Measurements from ENCODE around the gene SYNE2.
"Not testable (repeated sequence)": the region's sequence is repeated elsewhere in the genome, so short reads cannot be mapped to it uniquely, and the experiment has no call there.

SYNE2 gene

DNA sequence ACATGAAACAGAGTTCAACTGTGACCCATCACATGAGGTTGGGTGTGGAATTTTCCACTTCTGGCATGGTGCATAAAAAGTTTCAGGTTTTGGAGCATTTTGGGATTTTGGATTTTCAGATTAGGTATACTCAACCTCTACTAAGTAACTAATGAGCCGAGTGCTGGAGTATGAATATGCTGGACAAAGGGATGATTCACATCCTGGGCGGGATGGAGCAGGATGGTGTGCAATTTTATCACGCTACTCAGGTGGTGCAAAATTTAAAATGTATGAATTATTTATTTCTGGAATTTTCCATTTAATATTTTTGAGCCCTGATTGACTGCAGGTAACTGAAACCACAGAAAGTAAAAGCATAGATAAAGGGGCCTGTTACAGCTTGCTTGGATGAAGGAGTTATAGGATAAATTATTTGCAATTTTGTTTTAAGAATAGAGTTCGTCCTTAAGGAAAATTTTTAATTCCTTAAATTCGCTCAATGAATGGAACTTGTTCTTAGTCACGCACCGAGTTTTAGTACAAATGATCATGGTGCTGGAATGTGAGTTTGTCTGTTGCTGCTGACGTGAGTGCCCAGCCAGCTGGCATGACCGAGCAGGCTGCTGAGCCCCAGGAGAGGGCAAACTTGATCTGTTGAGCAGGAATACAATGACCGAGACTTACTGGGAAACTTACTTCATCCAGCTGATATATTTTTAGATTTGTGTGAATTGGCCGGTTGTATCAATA, 265.0 kb downstream of the SYNE2 start:
- DNase-seq (ENCODE audit: low read depth in 2 of 3, low spot score in 2 of 3): no peak

DNA sequence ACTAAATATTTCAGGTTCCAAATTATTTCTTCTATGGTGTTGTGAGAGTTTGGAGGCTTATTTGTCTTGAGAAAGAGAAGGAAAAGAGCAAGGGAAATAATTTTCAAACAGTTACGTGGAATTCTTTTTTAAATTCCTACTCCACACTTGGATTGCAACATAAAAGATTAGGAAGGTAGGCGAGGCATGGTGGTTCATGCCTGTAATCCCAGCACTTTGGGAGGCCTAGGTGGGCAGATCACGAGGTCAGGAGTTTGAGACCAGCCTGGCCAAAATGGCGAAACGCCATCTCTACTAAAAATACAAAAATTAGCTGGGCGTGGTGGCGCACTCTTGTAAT, 265.6 kb downstream of the SYNE2 start:
- DNase-seq (ENCODE audit: low read depth in 2 of 3, low spot score in 2 of 3): not testable (repeated sequence)

DNA sequence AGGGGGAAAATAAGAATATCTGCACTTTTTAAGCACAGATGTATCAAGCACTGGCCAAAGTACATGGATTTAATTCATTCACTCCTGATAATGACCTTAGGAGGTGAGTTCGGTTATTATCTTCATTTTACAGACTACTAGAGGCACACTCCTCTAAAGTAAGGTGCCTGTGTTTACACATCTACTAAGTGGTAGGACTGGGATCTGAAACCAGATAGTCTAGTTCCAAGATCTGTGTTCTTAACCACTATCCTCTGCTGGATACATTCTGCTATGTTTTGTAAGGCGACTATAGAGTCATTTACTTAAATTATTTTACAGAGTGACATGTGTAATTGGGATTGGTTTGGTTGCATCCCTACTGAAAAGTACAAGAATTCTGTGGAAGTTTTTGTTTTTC, 266.1 kb downstream of the SYNE2 start:
- DNase-seq (ENCODE audit: low read depth in 2 of 3, low spot score in 2 of 3): no peak

DNA sequence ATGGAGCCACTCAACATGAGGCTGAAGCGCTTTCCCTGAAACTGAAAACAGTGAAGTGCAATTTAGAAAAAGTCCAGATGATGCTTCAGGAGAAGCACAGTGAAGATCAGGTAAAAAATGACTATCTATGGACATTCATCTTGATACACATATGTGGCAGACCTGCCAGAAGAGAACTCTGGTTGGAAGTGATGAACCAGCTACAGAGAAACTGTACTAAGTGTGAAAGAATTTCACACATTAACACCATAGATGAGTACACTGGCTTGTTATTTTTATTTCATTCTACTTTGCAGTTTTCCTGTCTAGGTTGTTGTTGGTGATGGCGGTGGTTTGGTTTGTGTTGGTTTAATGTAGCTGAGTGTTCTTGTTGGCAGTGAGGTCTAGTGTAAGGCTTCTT, 266.7 kb downstream of the SYNE2 start:
- no peak for DNase-seq (ENCODE audit: low read depth in 2 of 3, low spot score in 2 of 3)

DNA sequence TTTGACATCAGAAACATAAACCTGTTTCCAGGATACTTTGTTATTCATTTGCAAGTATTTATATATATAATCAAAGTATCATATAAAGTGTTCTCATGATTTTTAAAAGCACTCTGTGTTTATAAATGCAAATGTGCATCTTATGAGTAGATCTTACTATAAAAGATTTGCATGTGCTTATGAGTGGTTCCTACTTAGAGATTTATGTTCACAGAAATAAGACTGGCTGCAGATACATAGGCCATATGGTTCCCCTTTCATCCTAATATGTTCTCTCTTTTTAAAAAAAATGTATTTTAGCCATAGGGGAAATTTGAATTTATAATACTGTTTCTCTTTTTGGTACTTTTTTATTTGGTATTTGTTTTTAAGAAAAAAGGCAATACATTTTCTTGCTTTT, 267.2 kb downstream of the SYNE2 start:
- no peak for DNase-seq (ENCODE audit: low read depth in 2 of 3, low spot score in 2 of 3)

GRCh38 chr14:64123241-64123822, 270.5 kb downstream of the SYNE2 start:
- no peak for DNase-seq (ENCODE audit: low read depth in 2 of 3, low spot score in 2 of 3)

- no peak for DNase-seq (ENCODE audit: low read depth in 2 of 3, low spot score in 2 of 3)
Measured at GRCh38 chr14:64125270-64125669, 272.5 kb downstream of the SYNE2 start.

DNA sequence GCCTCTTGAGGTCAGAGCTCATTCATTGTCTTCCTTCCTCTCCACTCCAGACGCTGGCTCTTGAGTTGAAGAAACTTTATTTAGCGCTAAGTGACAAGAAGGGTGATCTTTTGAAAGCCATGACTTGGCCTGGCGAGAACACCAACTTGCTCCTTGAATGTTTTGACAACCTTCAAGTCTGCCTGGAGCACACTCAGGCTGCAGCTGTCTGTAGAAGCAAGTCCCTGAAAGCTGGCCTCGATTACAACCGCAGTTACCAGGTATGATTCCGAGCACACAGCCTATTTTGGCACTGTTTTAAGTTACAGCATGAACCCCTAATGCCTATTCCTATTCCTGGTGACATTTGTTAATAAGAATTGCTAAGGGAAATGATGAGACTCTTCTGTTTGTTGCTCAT, 273.7 kb downstream of the SYNE2 start:
- no peak for DNase-seq (ENCODE audit: low read depth in 2 of 3, low spot score in 2 of 3)

- no peak for DNase-seq (ENCODE audit: low read depth in 2 of 3, low spot score in 2 of 3)
Measured at GRCh38 chr14:64137657-64138290, 285.0 kb downstream of the SYNE2 start.

GRCh38 chr14:64147126-64147790, 294.5 kb downstream of the SYNE2 start:
- no peak for DNase-seq (ENCODE audit: low read depth in 2 of 3, low spot score in 2 of 3)

DNA sequence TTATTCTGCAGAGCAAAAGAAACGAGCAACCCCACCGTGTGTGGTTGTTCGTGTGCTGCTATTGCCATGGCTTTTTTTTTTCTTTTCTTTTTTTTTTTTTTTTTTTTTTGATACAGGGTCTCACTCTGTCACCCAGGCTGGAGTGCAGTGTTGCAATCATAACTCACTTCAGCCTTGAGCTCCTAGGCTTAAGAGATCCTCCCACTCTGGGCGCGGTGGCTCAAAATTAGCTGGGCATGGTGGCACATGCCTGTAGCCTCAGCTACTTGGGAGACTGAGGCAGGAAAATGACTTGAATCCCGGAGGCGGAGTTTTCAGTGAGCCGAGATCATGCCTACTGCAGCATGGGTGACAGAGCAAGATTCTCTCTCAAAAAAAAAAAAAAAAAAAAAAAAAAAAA, 297.1 kb downstream of the SYNE2 start:
- no peak for DNase-seq (ENCODE audit: low read depth in 2 of 3, low spot score in 2 of 3)

DNA sequence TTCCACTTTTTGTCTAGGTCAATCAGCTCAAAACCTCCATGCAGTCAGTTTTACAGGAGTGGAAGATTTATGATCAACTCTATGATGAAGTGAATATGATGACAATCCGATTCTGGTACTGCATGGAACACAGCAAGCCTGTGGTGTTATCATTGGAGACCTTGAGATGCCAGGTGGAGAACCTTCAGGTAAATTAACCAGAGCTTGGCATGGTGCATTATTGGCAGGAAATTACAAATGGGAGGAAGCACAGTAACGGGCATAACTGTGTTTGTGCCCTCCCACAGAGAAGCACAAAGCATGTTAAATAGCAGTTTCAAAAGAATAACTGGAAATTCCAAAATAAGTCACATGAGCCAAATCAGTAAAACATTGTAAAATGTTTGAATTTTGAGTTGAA, 305.8 kb downstream of the SYNE2 start:
- DNase-seq (ENCODE audit: low read depth in 2 of 3, low spot score in 2 of 3): no peak

GRCh38 chr14:64159588-64159987, 306.8 kb downstream of the SYNE2 start:
- DNase-seq (ENCODE audit: low read depth in 2 of 3, low spot score in 2 of 3): no peak

- DNase-seq (ENCODE audit: low read depth in 2 of 3, low spot score in 2 of 3): no peak
Measured at GRCh38 chr14:64170181-64170580, 317.4 kb downstream of the SYNE2 start.

GRCh38 chr14:64174922-64175782, 322.3 kb downstream of the SYNE2 start:
- DNase-seq (ENCODE audit: low read depth in 2 of 3, low spot score in 2 of 3): no peak

GRCh38 chr14:64176330-64176729, 323.5 kb downstream of the SYNE2 start:
- no peak for DNase-seq (ENCODE audit: low read depth in 2 of 3, low spot score in 2 of 3)

- DNase-seq (ENCODE audit: low read depth in 2 of 3, low spot score in 2 of 3): no peak
Measured at GRCh38 chr14:64178814-64179213, 326.0 kb downstream of the SYNE2 start.

- not testable (repeated sequence) for DNase-seq (ENCODE audit: low read depth in 2 of 3, low spot score in 2 of 3)
Measured at GRCh38 chr14:64182908-64183307, 330.1 kb downstream of the SYNE2 start.

DNA sequence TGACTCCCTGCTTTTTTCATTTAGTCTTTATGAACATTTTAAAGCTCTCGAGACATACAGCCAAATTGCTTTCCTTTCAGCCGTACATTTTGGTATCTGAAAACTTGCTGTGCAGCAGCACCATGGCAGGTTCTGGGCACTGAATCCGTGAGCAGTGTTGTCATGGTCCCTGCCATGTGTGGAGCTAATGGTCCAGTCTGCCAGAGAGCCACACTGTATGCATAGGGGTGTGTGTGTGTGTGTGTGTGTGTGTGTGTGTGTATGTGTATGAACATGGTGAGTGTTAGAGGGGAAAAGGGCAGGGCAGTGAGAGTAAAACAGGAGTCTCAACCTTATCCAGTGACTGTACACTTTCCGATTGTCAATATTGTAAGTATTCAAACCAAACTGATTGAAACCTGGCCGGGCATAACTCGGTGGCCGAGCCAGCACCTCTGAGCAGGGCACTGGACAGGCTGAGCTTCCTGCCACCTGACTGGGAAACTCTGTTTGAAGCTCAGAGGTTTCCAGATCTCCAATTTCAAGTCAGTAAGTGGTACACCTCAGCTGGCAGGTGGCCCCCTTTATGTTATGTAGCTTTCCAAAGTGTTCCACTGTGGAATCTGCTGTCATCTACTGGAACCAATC, 331.4 kb downstream of the SYNE2 start:
- no peak for DNase-seq (ENCODE audit: low read depth in 2 of 3, low spot score in 2 of 3)

- no peak for DNase-seq (ENCODE audit: low read depth in 2 of 3, low spot score in 2 of 3)
Measured at GRCh38 chr14:64185184-64185583, 332.4 kb downstream of the SYNE2 start.
